HCT116 (cell line): Measurements from ENCODE around the gene HEXA. TPM values are rescaled to one million over a fixed set of nuclear protein-coding genes. Genes with fewer than 3 reads are reported as not detected.

Experiments
- ATAC-seq: fragments of 200-7000 bp; cut with Tn5 transposase; 2 replicates; pipeline ENCODE4 v1.9.1; 2020; ENCODE audit warnings: mild to moderate bottlenecking, moderate library complexity
- BruUV-seq: library from RNA; stranded (reverse); fragments of 400-500 nt; replicated peaks from 2 replicates; lab custom pipeline; 2021; lab: Mats Ljungman, UMichigan
- CTCF ChIA-PET: fragments of 300-600 bp; sonication (Branson Sonifier 250); formaldehyde crosslinking; loops from one replicate; lab custom pipeline; 2021; ENCODE audit warnings: antibody characterized with exemption; lab: Charles Lee
- POLR2A ChIA-PET: fragments of 300-600, 350-600 bp; sonication (Branson Sonifier 250); formaldehyde crosslinking; loops from one replicate; lab custom pipeline; 2021; ENCODE audit warnings: antibody characterized with exemption; lab: Charles Lee
- RAD21 ChIA-PET, 2 experiments: fragments of 300-600 bp; sonication (Branson Sonifier 250); formaldehyde crosslinking; loops; one replicate each; lab custom pipeline; 2023; ENCODE audit warnings: low total read pairs in 2 of 2; ENCODE audit not compliant: uncharacterized antibody in 2 of 2, unreplicated experiment in 2 of 2, low non-redundant PET in 1 of 2; lab: Charles Lee
- DNase-seq: peaks from one replicate; pipeline ENCODE4 v3.0.0-alpha.2; 2010; ENCODE audit warnings: low read depth, low spot score
- H2AFZ ChIP-seq: fragments of 200-600 bp; shearing (Covaris generic), sonication (generic); 2 replicates; pipeline ENCODE4 v1.6.1; 2017; ENCODE audit warnings: low read depth, mixed run types, mixed read lengths, antibody characterized with exemption, low read length; ENCODE audit not compliant: poor library complexity, severe bottlenecking
- H3K27ac ChIP-seq: 2 replicates; pipeline ENCODE4 v1.5.1; 2012; ENCODE audit warnings: low read depth, low read length
- H3K27me3 ChIP-seq: fragments of 200-600 bp; sonication (generic); 2 replicates; pipeline ENCODE4 v1.6.1; 2016; ENCODE audit warnings: mixed run types, low read length, mixed read lengths; ENCODE audit not compliant: insufficient read depth
- H3K36me3 ChIP-seq, 2 experiments: fragments of 200-500 bp in 1 of 2; fragments of 200-600 bp in 1 of 2; sonication (Bioruptor generic) in 1 of 2; sonication (generic) in 1 of 2; 2 replicates each; pipeline versions ENCODE4 v1.5.1 to v1.6.1; 2014 to 2016; ENCODE audit warnings: low read length in 2 of 2, inconsistent platforms in 1 of 2, mixed read lengths in 1 of 2, mixed run types in 1 of 2; ENCODE audit not compliant: insufficient read depth in 2 of 2, control insufficient read depth in 1 of 2
- H3K4me1 ChIP-seq, 2 experiments: fragments of 200-600 bp in 1 of 2; sonication (generic) in 1 of 2; 2 replicates each; pipeline versions ENCODE4 v1.5.1 to v1.6.1; 2012 to 2017; ENCODE audit warnings: low read length in 2 of 2, inconsistent platforms in 1 of 2, mild to moderate bottlenecking in 1 of 2, mixed read lengths in 1 of 2, mixed run types in 1 of 2, moderate library complexity in 1 of 2; ENCODE audit not compliant: insufficient read depth in 2 of 2, control insufficient read depth in 1 of 2
- H3K4me2 ChIP-seq: fragments of 200-600 bp; sonication (generic); 2 replicates; pipeline ENCODE4 v1.6.1; 2017; ENCODE audit warnings: mixed run types, low read length, mixed read lengths
- H3K4me3 ChIP-seq, 2 experiments: fragments of 200-600 bp in 1 of 2; sonication (generic) in 1 of 2; replicated peaks in 1 of 2; 2 replicates each; pipeline ENCODE4 v1.5.1; 2011 to 2016; ENCODE audit warnings: low read length in 2 of 2, control low read depth in 1 of 2, low read depth in 1 of 2, mild to moderate bottlenecking in 1 of 2, mixed read lengths in 1 of 2, mixed run types in 1 of 2
- H3K79me2 ChIP-seq: fragments of 200-600 bp; sonication (generic); 2 replicates; pipeline ENCODE4 v1.6.1; 2017; ENCODE audit warnings: mild to moderate bottlenecking, mixed run types, low read length, moderate library complexity, mixed read lengths; ENCODE audit not compliant: insufficient read depth
- H3K9ac ChIP-seq: fragments of 200-600 bp; sonication (generic); 2 replicates; pipeline ENCODE4 v1.6.1; 2016; ENCODE audit warnings: low read length, mixed read lengths
- H3K9me2 ChIP-seq: fragments of 200-600 bp; sonication (generic), shearing (Covaris generic); 2 replicates; pipeline ENCODE4 v1.6.1; 2017; ENCODE audit warnings: mixed run types, mild to moderate bottlenecking, moderate library complexity; ENCODE audit not compliant: insufficient read depth
- H3K9me3 ChIP-seq, 2 experiments: fragments of 200-500 bp in 1 of 2; fragments of 200-600 bp in 1 of 2; sonication (Bioruptor generic) in 1 of 2; sonication (generic) in 1 of 2; 2 replicates each; pipeline ENCODE4 v1.6.1; 2014 to 2017; ENCODE audit warnings: low read length in 2 of 2, mixed read lengths in 2 of 2, inconsistent platforms in 1 of 2, low read depth in 1 of 2, mild to moderate bottlenecking in 1 of 2, mixed run types in 1 of 2, moderate library complexity in 1 of 2; ENCODE audit not compliant: control insufficient read depth in 1 of 2, insufficient read depth in 1 of 2
- H4K20me1 ChIP-seq: fragments of 200-600 bp; sonication (generic), shearing (Covaris generic); 2 replicates; pipeline ENCODE4 v1.6.1; 2017; ENCODE audit warnings: mixed run types, mild to moderate bottlenecking, moderate library complexity; ENCODE audit not compliant: insufficient read depth
- CBX3 ChIP-seq: IDR thresholded peaks from 2 replicates; pipeline ENCODE4 v1.6.1; 2012; ENCODE audit warnings: low read depth
- EGR1 ChIP-seq: IDR thresholded peaks from 2 replicates; pipeline ENCODE4 v1.6.1; 2012; ENCODE audit warnings: low read depth
- EZH2 ChIP-seq: fragments of 200-600 bp; sonication (generic); IDR thresholded peaks from 2 replicates; pipeline ENCODE4 v1.6.1; 2017; ENCODE audit warnings: antibody characterized with exemption, mixed run types
- JUND ChIP-seq: IDR thresholded peaks from 2 replicates; pipeline ENCODE4 v1.6.1; 2012
- POLR2A ChIP-seq: IDR thresholded peaks from 2 replicates; pipeline ENCODE4 v1.7.0; 2011; ENCODE audit warnings: borderline replicate concordance; ENCODE audit not compliant: insufficient read depth, insufficient read length; ENCODE audit errors: extremely low read depth
- POLR2AphosphoS5 ChIP-seq: IDR thresholded peaks from 2 replicates; pipeline ENCODE4 v1.6.1; 2011; ENCODE audit warnings: mild to moderate bottlenecking, low read depth, low read length, moderate library complexity
- REST ChIP-seq: IDR thresholded peaks from 2 replicates; pipeline ENCODE4 v1.6.1; 2012; ENCODE audit warnings: low read depth
- SRF ChIP-seq: IDR thresholded peaks from 2 replicates; pipeline ENCODE4 v1.6.1; 2012; ENCODE audit warnings: low read depth
- YY1 ChIP-seq: IDR thresholded peaks from 2 replicates; pipeline ENCODE4 v1.6.1; 2011; ENCODE audit warnings: low read length, low read depth, moderate library complexity, mild to moderate bottlenecking; ENCODE audit not compliant: insufficient replicate concordance; ENCODE audit errors: extremely low read depth
- ZBTB33 ChIP-seq: IDR thresholded peaks from 2 replicates; pipeline ENCODE4 v1.6.1; 2011; ENCODE audit warnings: mild to moderate bottlenecking, low read length, moderate library complexity; ENCODE audit not compliant: insufficient replicate concordance; ENCODE audit errors: extremely low read depth
- intact Hi-C: fragments of 100-400 bp; cut with micrococcal nuclease; formaldehyde crosslinking; loops from 2 replicates; pipeline ENCODE4 v1.10.0; 2022
- total RNA-seq: library from RNA; stranded (reverse); gene quantifications from one replicate; pipeline ENCODE4 v1.2.1, GENCODE V29; 2021; ENCODE audit not compliant: unreplicated experiment

The HEXA gene
- total RNA-seq, 1 experiment from 2014 or later, result 57.1 TPM

GRCh38 chr15:72404841-72405240, 29.0 kb upstream of the HEXA start (continued):
- no peak for TF ChIP-seq JUND
- TF ChIP-seq ZBTB33, result no peak

GRCh38 chr15:72404356-72404755, 28.5 kb upstream of the HEXA start:
- intact Hi-C loops, result no loop called here
- Histone ChIP-seq H2AFZ (no peak overlapping the region), H3K4me3 (no peak overlapping the region), H3K27ac (no peak overlapping the region), H3K36me3 (no peaks in the 10 kb centered on the region), H3K79me2 (no peaks in the 10 kb centered on the region), H3K9me2 (no peaks in the 10 kb centered on the region), H3K9ac (no peak overlapping the region), H4K20me1 (no peaks in the 10 kb centered on the region), H3K9me3 (no peaks in the 10 kb centered on the region), H3K27me3 (peaks cover 60% of the 10 kb centered on the region), H3K4me1 (no peaks in the 10 kb centered on the region), H3K4me2 (no peak overlapping the region)
- DNase-seq (no peak), ATAC-seq (no peak)
- ChIA-PET POLR2A (no interaction called here), CTCF (no interaction called here), RAD21 (no interaction called here)
- TF ChIP-seq SRF (no peak), POLR2AphosphoS5 (no peak), CBX3 (no peak), ZBTB33 (no peak), EZH2 (no peak), REST (no peak), YY1 (no peak), POLR2A (no peak), EGR1 (no peak)
- BruUV-seq, result no TSS peak
